A549 treated with AZD9567 at 1 μM for 4 hours (cell line): ENCODE data around the gene PREB. TPM values are rescaled to one million over a fixed set of nuclear protein-coding genes. Genes with fewer than 3 reads are reported as not detected.

Experiments
- total RNA-seq: library from RNA; stranded (reverse); fragments of 200-300 nt; extraction: Qiagen RNA extraction; gene quantifications from 5 replicates; pipeline ENCODE4 v1.2.3, GENCODE V29; 2022; ENCODE audit not compliant: insufficient read depth

PREB gene, protein sequence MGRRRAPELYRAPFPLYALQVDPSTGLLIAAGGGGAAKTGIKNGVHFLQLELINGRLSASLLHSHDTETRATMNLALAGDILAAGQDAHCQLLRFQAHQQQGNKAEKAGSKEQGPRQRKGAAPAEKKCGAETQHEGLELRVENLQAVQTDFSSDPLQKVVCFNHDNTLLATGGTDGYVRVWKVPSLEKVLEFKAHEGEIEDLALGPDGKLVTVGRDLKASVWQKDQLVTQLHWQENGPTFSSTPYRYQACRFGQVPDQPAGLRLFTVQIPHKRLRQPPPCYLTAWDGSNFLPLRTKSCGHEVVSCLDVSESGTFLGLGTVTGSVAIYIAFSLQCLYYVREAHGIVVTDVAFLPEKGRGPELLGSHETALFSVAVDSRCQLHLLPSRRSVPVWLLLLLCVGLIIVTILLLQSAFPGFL
- 55.1 to 67.4 TPM (median 61.0 TPM) in 5 replicates for total RNA-seq

DNA sequence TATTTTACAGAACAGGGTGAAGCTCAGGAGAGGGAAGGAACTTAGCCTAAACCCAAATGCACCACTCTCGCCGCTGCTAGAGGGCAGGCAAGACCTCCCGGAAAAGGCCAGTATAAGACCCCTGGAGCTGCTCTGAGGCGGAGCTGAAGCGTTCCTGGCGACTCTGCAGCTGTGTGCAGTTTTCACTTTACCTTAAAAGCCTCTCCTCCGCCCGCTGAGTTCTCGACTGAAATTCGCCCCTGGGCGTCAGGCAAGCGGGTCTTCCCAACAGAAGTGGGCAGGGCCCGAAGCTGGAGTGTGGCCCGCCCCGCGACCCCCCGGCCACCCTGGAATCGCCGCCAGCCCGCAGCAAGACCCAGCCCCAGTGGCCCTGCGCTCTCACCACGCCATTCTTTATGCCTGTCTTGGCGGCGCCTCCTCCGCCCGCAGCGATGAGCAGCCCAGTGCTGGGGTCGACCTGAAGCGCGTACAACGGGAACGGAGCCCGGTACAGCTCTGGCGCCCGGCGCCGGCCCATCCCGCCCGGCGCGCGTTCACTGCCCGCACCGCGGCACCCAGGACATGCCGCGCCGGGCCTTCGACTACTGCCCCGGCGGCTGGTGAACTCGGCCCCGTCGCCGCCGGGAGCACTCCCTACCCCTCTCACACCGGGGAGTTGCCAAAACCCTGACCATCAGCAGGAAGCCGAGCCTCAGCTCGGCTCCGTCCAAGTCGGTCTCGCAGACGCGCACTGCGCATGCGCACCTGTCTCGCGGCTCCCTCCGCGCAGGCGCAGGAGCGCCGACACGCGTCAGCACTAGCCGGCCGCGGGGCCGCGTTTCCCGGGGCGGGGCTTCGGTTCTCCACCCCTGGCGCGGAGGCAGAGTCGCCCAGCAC is at the start of gene PREB:
TSS of gene PREB (minus strand) at position 732 of the 876 bp plus-strand sequence. CDS start at position 517, 215 bp downstream.

DNA sequence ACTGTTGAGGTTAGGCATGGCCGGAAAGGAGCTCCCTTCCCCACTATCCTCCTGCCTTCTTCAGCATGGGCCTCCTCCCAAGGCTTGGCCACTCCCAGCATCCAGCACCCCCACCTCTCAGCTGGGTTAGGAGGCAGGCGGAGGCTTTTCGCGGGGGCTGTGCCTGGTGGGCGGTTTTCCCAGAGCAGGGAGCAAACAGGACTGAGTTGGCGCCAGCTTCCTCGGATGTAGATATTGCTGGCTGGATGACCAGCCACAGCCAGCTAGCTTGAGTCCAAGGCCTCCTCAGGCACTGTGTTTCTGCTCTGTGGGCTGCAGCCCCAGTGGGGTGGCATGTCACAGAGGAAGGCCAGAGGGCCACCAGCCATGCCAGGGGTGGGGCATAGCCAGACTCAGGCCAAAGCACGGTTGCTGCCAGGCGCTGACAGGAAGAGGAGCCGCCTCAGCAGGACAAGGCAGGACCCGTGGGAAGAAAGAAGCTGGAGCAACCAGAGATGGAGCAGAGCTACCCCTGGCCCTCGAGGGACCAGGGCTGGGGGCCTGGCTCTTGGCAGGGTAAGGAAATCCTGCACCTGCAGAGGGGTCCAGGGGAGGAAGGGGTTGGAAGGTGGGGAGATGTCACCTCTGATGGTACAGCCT is 14.5 kb upstream of the PREB start, which contains the start of gene TCF23:
TSS of gene TCF23 (plus strand) at position 204 of the 639 bp plus-strand sequence. CDS start at position 334, 130 bp downstream.

DNA sequence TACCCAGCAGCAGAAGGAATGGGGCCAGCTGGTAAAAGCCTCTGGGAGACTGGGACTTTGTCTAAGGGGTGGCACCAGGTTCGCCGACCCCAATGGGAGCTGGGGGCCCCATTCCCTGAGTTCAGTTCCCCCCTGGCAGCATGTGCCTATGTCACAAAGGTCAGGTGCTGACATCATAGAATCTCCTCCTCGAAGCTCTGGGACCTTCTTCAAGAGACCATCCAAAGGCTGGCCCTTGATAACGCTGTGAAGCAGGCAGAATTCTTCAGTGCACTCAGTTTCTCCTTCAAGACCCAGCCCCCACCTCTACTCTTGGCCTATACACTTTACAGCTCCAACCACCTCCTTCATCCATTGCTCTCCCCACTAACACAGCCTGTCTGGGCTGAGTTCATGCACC is 4.9 kb upstream of the PREB start, which contains the start of gene PRR30:
TSS of gene PRR30 (minus strand) at position 101 of the 400 bp plus-strand sequence. CDS start 1,081 bp downstream, outside the sequence.

DNA sequence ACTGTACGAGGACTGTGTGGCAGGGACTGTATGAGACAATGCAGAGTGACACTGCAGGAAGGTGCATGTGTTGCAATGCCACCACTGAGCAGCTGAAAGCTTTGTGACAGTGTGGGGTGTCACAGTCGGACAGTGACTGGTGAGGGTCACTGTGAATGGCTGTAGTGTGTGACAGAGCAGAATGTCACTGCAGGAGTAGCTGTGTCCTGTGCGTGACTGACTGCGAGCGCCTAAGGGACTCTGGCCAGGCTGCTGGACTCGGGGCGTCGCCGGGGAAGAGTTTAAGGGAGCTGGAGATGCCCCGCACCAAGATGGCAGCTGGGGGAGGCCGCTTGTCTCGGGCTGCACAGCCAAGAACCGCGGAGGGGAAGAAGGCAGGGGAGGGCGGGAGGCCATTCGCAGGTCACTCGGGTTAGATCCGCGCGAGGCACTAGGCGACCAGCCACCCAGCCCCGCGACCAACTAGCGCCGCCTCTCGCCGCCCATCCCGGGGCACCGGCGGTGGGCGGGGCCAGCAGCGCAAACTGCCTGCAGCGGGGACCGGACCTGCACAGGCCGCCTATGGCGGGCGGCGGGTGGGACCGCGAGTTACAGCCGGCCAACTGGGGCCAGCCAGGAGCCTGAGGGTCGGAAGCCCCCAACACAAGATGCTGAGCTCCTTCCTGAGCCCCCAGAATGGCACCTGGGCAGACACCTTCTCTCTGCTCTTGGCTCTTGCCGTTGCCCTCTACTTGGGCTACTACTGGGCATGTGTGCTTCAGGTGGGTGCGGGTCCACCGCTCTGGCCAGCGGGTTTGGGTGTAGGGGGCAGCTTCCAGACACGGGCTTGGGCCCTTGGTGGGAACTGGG is 10.9 kb downstream of the PREB start, which contains the start of gene ABHD1:
TSS of gene ABHD1 (plus strand) at position 514 of the 849 bp plus-strand sequence. CDS start at position 648, 134 bp downstream.

DNA sequence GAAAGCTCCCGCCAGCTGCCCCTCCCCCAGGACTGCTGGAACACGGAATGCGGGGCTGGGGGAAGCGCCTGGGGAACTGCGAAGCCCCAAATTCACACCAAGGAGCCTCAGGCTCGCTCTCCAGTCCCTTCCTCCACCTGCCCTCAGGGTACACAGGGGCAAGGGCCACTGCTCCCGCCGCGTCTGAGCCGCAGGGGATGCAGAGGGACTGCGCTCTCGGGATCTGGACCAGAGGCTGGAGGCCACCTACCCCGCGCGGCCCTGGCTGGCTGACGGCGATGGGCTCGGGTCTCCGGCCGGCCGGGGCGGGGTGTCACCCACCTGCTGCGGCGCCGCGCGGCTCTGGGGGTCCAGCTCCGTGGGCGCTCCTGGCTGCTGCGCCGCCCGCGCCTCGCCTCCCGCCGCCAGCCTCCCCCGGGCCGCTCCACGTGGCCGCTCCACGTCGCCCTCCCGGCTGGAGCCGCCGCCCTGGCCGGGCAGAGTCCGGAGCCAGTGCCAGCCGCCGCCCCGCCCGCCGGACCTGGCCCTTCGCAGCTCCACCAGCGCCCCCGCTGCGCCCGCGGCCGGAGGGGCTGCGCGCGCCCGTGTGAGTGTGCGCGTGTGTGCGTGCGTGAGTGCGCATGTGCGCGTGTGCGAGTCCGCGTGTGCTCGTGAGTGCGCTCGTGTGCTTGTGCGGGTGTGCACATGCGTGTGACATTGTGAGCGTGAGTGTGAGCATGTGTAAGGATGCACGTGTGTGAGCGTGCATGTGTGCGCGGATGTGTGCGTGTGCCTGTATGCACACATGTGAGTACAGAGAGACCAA is 15.7 kb downstream of the PREB start, which contains the start of gene CGREF1:
TSS of gene CGREF1 (minus strand) at position 604 of the 805 bp plus-strand sequence. CDS start 14,762 bp downstream, outside the sequence.

DNA sequence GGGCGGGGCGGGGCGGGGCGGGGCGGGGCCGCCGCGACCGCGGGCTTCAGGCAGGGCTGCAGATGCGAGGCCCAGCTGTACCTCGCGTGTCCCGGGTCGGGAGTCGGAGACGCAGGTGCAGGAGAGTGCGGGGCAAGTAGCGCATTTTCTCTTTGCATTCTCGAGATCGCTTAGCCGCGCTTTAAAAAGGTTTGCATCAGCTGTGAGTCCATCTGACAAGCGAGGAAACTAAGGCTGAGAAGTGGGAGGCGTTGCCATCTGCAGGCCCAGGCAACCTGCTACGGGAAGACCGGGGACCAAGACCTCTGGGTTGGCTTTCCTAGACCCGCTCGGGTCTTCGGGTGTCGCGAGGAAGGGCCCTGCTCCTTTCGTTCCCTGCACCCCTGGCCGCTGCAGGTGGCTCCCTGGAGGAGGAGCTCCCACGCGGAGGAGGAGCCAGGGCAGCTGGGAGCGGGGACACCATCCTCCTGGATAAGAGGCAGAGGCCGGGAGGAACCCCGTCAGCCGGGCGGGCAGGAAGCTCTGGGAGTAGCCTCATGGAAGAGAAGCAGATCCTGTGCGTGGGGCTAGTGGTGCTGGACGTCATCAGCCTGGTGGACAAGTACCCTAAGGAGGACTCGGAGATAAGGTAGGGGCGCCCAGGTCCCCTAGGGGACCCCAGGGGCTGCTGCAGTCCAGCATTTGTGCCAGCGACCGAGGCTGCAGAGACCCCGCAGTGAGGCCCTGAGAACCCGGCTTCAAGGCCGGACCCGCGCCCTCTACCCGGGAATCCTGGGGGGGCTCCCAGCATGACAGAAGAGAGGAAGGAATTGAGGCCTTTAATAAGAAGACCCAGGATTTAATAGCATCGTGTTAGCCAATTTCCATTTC is 47.5 kb downstream of the PREB start, which contains the start of gene KHK:
TSS of gene KHK (plus strand) at position 49 of the 870 bp plus-strand sequence. CDS start at position 537, 488 bp downstream.

Other genes with a start within 250 kb of the PREB start
- 11.0 to 12.0 TPM (median 11.8 TPM) in 5 replicates for gene MAPRE3, start 164.0 kb downstream of the PREB start, total RNA-seq
- gene TMEM214, start 101.7 kb downstream of the PREB start, total RNA-seq, result 64.9 to 70.0 TPM (median 66.6 TPM) in 5 replicates
- gene AGBL5, start 83.0 kb downstream of the PREB start, total RNA-seq, result 25.3 to 37.3 TPM (median 27.1 TPM) in 5 replicates
- 534 to 634 TPM (median 555 TPM) in 5 replicates for gene OST4, start 63.0 kb downstream of the PREB start, total RNA-seq
- 0.35 to 0.57 TPM (median 0.46 TPM) in 4 of 5 replicates, not detected in the other for gene EMILIN1, start 56.0 kb downstream of the PREB start, total RNA-seq
- 8.2 to 11.8 TPM (median 10.4 TPM) in 5 replicates for gene KHK, start 47.9 kb downstream of the PREB start, total RNA-seq
- 6.1 to 8.7 TPM (median 7.9 TPM) in 5 replicates for gene CGREF1, start 15.5 kb downstream of the PREB start, total RNA-seq
- 0.98 to 1.5 TPM (median 1.2 TPM) in 4 of 5 replicates, not detected in the other for gene ABHD1, start 10.8 kb downstream of the PREB start, total RNA-seq
- not detected in 5 replicates for gene PRR30, start 4.8 kb upstream of the PREB start, total RNA-seq
- not detected in 5 replicates for gene TCF23, start 14.4 kb upstream of the PREB start, total RNA-seq
- 166 to 218 TPM (median 213 TPM) in 5 replicates for gene ATRAID, start 77.4 kb upstream of the PREB start, total RNA-seq
- gene SLC5A6, start 77.6 kb upstream of the PREB start, total RNA-seq, result 63.5 to 78.6 TPM (median 67.4 TPM) in 5 replicates
- 59.2 to 74.0 TPM (median 63.1 TPM) in 5 replicates for gene CAD, start 82.7 kb upstream of the PREB start, total RNA-seq
- 4.2 to 9.5 TPM (median 4.2 TPM) in 5 replicates for gene SLC30A3, start 128.4 kb upstream of the PREB start, total RNA-seq
- gene DNAJC5G, start 140.8 kb upstream of the PREB start, total RNA-seq, result not detected in 5 replicates
- gene TRIM54, start 147.8 kb upstream of the PREB start, total RNA-seq, result 0.40 to 0.74 TPM (median 0.46 TPM) in 4 of 5 replicates, not detected in the other
- 1.8 to 2.9 TPM (median 2.0 TPM) in 4 of 5 replicates, not detected in the other for gene UCN, start 173.8 kb upstream of the PREB start, total RNA-seq
- 64.5 to 91.0 TPM (median 82.5 TPM) in 5 replicates for gene MPV17, start 188.5 kb upstream of the PREB start, total RNA-seq
- gene GTF3C2, start 222.1 kb upstream of the PREB start, total RNA-seq, result 54.5 to 59.0 TPM (median 57.4 TPM) in 5 replicates
- 42.9 to 63.8 TPM (median 59.4 TPM) in 5 replicates for gene EIF2B4, start 235.7 kb upstream of the PREB start, total RNA-seq
- gene SNX17, start 236.0 kb upstream of the PREB start, total RNA-seq, result 138 to 151 TPM (median 144 TPM) in 5 replicates
- 9.2 to 14.1 TPM (median 14.0 TPM) in 5 replicates for gene ZNF513, start 246.1 kb upstream of the PREB start, total RNA-seq